Panc1 (cell line): ENCODE results near the gene TBXAS1. TPM values are rescaled to one million over a fixed set of nuclear protein-coding genes. Genes with fewer than 3 reads are reported as not detected.

Source experiments
- ATAC-seq: fragments of 200-7000 bp; cut with Tn5 transposase; 2 replicates; pipeline ENCODE4 v1.9.1; 2020; ENCODE audit warnings: mild to moderate bottlenecking, moderate library complexity
- BruUV-seq: library from RNA; stranded (reverse); fragments of 400-500 nt; replicated peaks from 2 replicates; lab custom pipeline; 2021; lab: Mats Ljungman, UMichigan
- CTCF ChIA-PET: fragments of 300-600 bp; sonication (Branson Sonifier 250); formaldehyde crosslinking; loops from one replicate; lab custom pipeline; 2022; ENCODE audit warnings: antibody characterized with exemption; lab: Charles Lee
- POLR2A ChIA-PET: fragments of 300-600 bp; sonication (Branson Sonifier 250); formaldehyde crosslinking; loops from one replicate; lab custom pipeline; 2022; ENCODE audit warnings: antibody characterized with exemption; lab: Charles Lee
- DNase-seq: peaks from one replicate; pipeline ENCODE4 v3.0.0-alpha.2; 2010; ENCODE audit warnings: low read depth, low spot score
- H3K27ac ChIP-seq: 2 replicates; pipeline ENCODE4 v1.5.1; 2011; ENCODE audit warnings: mild to moderate bottlenecking, low read length, inconsistent platforms
- H3K27me3 ChIP-seq: fragments of 200-500 bp; sonication (Bioruptor generic); 2 replicates; pipeline ENCODE4 v1.6.0; 2014; ENCODE audit warnings: low read length, inconsistent platforms; ENCODE audit not compliant: control insufficient read depth, insufficient read depth
- H3K36me3 ChIP-seq: fragments of 200-500 bp; sonication (Bioruptor generic); 2 replicates; pipeline ENCODE4 v1.5.1; 2014; ENCODE audit warnings: inconsistent platforms, mild to moderate bottlenecking, low read length, moderate library complexity; ENCODE audit not compliant: control insufficient read depth, insufficient read depth
- H3K4me1 ChIP-seq: 2 replicates; pipeline ENCODE4 v1.5.1; 2011; ENCODE audit warnings: inconsistent platforms, mild to moderate bottlenecking, low read length, moderate library complexity; ENCODE audit not compliant: control insufficient read depth, insufficient read depth
- H3K4me3 ChIP-seq, 2 experiments: 2 replicates each; pipeline ENCODE4 v1.5.1; 2011 to 2012; ENCODE audit warnings: low read depth in 2 of 2, low read length in 2 of 2, mild to moderate bottlenecking in 2 of 2, inconsistent platforms in 1 of 2, moderate library complexity in 1 of 2
- H3K9me3 ChIP-seq: fragments of 200-500 bp; sonication (Bioruptor generic); 2 replicates; pipeline ENCODE4 v1.5.1; 2014; ENCODE audit warnings: low read depth, mild to moderate bottlenecking, inconsistent platforms, low read length, moderate library complexity; ENCODE audit not compliant: control insufficient read depth, insufficient read depth
- POLR2AphosphoS5 ChIP-seq: IDR thresholded peaks from 2 replicates; pipeline ENCODE4 v1.6.1; 2012; ENCODE audit warnings: mild to moderate bottlenecking, low read depth, low read length, moderate library complexity
- SIN3A ChIP-seq: IDR thresholded peaks from 2 replicates; pipeline ENCODE4 v1.6.1; 2012; ENCODE audit warnings: low read depth, mild to moderate bottlenecking, low read length, moderate library complexity, borderline replicate concordance; ENCODE audit not compliant: insufficient read depth
- TCF7L2 ChIP-seq: IDR thresholded peaks from 2 replicates; pipeline ENCODE4 v1.6.1; 2011; ENCODE audit warnings: mild to moderate bottlenecking, low read depth, low read length, inconsistent platforms
- in situ Hi-C: cut with HindIII; loops from 2 replicates; pipeline ENCODE4 v1.10.0; 2016; ENCODE audit warnings: low sequenced_read_pairs, low pct_unique_long_range_greater_than_20kb
- intact Hi-C: fragments of 100-400 bp; cut with micrococcal nuclease; formaldehyde crosslinking; loops from one replicate; pipeline ENCODE4 v1.10.0; 2022; ENCODE audit not compliant: unreplicated experiment
- total RNA-seq: library from RNA; stranded (reverse); gene quantifications from one replicate; pipeline ENCODE4 v1.2.1, GENCODE V29; 2021; ENCODE audit not compliant: unreplicated experiment
- TF ChIP-seq, protein P1 (sequence below), 2 experiments: IDR thresholded peaks; 2 replicates each; pipeline ENCODE4 v1.6.1; 2011 to 2012; ENCODE audit warnings: low read depth in 2 of 2, control low read depth in 1 of 2, low read length in 1 of 2, mild to moderate bottlenecking in 1 of 2, moderate library complexity in 1 of 2; ENCODE audit not compliant: insufficient read depth in 1 of 2
- TF ChIP-seq, protein P2 (sequence below): fragments of 450-650 bp; IDR thresholded peaks from 2 replicates; pipeline ENCODE4 v1.5.1; 2017; ENCODE audit warnings: mild to moderate bottlenecking

Gene TBXAS1
- total RNA-seq, 1 experiment from 2014 or later, result 4.4 TPM

DNA sequence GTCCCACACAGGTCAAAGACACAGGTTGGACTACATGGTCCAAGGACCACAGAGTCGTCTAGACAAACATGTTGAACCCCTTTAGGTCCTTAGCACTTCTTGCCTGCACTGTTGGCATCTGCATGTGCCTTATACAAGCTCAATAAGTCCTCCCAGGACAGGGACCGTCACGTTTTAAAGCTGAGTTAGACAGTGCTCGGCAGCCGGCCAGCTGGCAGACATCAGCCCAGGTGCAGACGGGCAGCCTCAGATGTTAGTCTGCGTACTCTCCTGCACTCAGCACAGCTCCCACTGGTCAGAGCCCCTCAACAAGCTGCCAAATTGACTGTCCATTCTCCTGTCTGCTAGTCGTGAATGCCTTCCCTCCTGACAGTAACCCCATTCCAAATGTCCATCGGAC, 198.8 kb downstream of the TBXAS1 start:
- intact Hi-C loops, result no loop called here
- DNase-seq, result no peak
- Histone ChIP-seq H3K4me3 (no peak overlapping the region), H3K36me3 (no peaks in the 10 kb centered on the region), H3K27me3 (no peaks in the 10 kb centered on the region), H3K27ac (no peak overlapping the region), H3K4me1 (no peaks in the 10 kb centered on the region), H3K9me3 (no peaks in the 10 kb centered on the region)
- POLR2A ChIA-PET, result no interaction called here
- CTCF ChIA-PET, result no interaction called here
- BruUV-seq, result no TSS peak
- no peak for ATAC-seq
- TF ChIP-seq POLR2AphosphoS5, result no peak
- in situ Hi-C loops, result no loop called here

DNA sequence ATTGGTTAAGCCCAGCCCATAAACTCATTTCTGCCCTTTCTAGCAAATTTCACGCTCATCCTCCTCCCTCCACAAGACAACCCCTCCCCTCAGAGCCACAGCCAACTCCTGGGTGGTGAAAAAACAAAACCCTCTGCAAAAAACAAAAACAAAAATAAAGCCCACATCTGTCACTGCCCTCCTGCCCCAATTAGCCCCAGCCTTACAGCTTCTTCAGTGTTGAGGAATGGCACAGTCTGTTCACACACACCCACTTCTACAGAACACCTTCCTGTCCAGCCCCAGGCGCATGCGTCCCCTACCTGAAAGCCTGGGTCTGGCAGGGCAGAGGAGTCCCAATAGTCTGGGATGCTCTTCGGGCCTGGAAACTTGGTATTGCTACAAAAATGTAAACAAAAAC, 199.2 kb downstream of the TBXAS1 start:
- H3K27me3 ChIP-seq, result no peaks in the 10 kb centered on the region
- intact Hi-C loops (no loop called here), in situ Hi-C loops (no loop called here)
- CTCF ChIA-PET, result no interaction called here
- no peaks in the 10 kb centered on the region for H3K9me3 ChIP-seq
- no TSS peak for BruUV-seq
- H3K4me3 ChIP-seq, result no peak overlapping the region
- no peaks in the 10 kb centered on the region for H3K4me1 ChIP-seq
- POLR2A ChIA-PET, result no interaction called here
- DNase-seq (no peak), ATAC-seq (no peak)
- H3K36me3 ChIP-seq, result no peaks in the 10 kb centered on the region
- no peak for TF ChIP-seq TCF7L2
- TF ChIP-seq, protein P1, sequence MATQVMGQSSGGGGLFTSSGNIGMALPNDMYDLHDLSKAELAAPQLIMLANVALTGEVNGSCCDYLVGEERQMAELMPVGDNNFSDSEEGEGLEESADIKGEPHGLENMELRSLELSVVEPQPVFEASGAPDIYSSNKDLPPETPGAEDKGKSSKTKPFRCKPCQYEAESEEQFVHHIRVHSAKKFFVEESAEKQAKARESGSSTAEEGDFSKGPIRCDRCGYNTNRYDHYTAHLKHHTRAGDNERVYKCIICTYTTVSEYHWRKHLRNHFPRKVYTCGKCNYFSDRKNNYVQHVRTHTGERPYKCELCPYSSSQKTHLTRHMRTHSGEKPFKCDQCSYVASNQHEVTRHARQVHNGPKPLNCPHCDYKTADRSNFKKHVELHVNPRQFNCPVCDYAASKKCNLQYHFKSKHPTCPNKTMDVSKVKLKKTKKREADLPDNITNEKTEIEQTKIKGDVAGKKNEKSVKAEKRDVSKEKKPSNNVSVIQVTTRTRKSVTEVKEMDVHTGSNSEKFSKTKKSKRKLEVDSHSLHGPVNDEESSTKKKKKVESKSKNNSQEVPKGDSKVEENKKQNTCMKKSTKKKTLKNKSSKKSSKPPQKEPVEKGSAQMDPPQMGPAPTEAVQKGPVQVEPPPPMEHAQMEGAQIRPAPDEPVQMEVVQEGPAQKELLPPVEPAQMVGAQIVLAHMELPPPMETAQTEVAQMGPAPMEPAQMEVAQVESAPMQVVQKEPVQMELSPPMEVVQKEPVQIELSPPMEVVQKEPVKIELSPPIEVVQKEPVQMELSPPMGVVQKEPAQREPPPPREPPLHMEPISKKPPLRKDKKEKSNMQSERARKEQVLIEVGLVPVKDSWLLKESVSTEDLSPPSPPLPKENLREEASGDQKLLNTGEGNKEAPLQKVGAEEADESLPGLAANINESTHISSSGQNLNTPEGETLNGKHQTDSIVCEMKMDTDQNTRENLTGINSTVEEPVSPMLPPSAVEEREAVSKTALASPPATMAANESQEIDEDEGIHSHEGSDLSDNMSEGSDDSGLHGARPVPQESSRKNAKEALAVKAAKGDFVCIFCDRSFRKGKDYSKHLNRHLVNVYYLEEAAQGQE (IDR thresholded peaks at IDR 0.05; ENCODE audit: insufficient read depth in 1 of 2, low read depth in 2 of 2, low read length in 1 of 2), result no peak
- TF ChIP-seq, protein P2, sequence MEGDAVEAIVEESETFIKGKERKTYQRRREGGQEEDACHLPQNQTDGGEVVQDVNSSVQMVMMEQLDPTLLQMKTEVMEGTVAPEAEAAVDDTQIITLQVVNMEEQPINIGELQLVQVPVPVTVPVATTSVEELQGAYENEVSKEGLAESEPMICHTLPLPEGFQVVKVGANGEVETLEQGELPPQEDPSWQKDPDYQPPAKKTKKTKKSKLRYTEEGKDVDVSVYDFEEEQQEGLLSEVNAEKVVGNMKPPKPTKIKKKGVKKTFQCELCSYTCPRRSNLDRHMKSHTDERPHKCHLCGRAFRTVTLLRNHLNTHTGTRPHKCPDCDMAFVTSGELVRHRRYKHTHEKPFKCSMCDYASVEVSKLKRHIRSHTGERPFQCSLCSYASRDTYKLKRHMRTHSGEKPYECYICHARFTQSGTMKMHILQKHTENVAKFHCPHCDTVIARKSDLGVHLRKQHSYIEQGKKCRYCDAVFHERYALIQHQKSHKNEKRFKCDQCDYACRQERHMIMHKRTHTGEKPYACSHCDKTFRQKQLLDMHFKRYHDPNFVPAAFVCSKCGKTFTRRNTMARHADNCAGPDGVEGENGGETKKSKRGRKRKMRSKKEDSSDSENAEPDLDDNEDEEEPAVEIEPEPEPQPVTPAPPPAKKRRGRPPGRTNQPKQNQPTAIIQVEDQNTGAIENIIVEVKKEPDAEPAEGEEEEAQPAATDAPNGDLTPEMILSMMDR, result no peak
- no peak for TF ChIP-seq POLR2AphosphoS5
- TF ChIP-seq SIN3A, result no peak
- H3K27ac ChIP-seq, result no peak overlapping the region

DNA sequence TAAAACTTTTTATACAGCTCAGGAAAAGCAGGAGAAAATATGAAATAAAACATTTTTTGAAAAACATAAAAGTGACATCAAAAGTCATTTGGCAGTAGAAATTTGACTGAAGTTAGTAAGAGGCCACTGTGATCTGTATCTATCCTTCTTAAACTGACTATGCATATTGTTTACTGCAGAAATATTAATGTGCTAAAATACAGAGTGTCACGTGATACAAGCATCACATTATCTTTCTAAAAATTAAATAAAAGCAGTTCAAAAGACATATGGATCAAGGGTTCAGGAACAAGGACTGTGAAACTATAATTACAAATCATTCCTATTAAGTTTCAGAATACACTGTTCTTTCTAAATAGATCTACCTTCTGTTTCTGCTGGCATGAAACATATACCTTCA, 200.0 kb downstream of the TBXAS1 start:
- no peaks in the 10 kb centered on the region for H3K9me3 ChIP-seq
- POLR2A ChIA-PET, result no interaction called here

More for the DNA sequence above, 200.0 kb downstream of the TBXAS1 start:
- BruUV-seq, result TSS peak; percentile 12
- Histone ChIP-seq H3K27ac (no peak overlapping the region), H3K27me3 (no peaks in the 10 kb centered on the region), H3K36me3 (no peaks in the 10 kb centered on the region; the same call in 1 of the 2 replicates), H3K4me3 (no peak overlapping the region), H3K4me1 (no peaks in the 10 kb centered on the region)
- DNase-seq, result no peak
- intact Hi-C loops (no loop called here), in situ Hi-C loops (no loop called here)
- ATAC-seq, result no peak
- CTCF ChIA-PET, result no interaction called here
- no peak for TF ChIP-seq SIN3A
- TF ChIP-seq, protein P1 (IDR thresholded peaks at IDR 0.05; ENCODE audit: insufficient read depth in 1 of 2, low read depth in 2 of 2, low read length in 1 of 2), result no peak
- no peak for TF ChIP-seq POLR2AphosphoS5
- TF ChIP-seq TCF7L2, result no peak
- TF ChIP-seq, protein P2, result no peak
